ENCODE data around the gene DLL4.
"Not testable (repeated sequence)": the region's sequence is repeated elsewhere in the genome, so short reads cannot be mapped to it uniquely, and the experiment has no call there.

Gene DLL4

GRCh38 chr15:40943764-40944365 lies 14.7 kb downstream of the DLL4 start:
- DNase-seq, result no peak

- DNase-seq, result no peak
Measured at GRCh38 chr15:40944510-40945296, 15.6 kb downstream of the DLL4 start.

GRCh38 chr15:40948706-40949473 lies 19.8 kb downstream of the DLL4 start:
- DNase-seq, result no peak

DNA sequence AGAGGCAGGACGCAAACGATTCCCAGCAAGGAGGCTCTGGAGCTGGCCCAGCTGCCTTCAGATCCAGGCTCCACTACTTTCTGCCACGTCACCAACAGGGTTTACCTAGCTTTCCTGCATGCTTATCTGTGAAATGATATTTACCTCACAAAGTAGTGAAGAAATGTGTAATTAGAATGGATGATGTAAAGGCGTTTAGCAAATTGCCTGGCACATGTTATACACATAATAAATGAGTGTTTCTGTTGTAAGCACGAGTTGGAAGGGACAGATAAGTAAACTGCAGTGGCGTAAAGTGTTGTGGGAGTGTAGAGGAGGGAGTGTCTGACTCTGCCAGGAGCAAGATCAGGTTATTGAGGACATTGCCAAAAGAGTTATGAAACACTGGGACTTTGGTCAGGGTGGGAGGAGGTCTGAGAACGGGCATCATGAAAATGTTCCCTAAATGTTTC lies 20.6 kb downstream of the DLL4 start:
- no peak for DNase-seq

DNA sequence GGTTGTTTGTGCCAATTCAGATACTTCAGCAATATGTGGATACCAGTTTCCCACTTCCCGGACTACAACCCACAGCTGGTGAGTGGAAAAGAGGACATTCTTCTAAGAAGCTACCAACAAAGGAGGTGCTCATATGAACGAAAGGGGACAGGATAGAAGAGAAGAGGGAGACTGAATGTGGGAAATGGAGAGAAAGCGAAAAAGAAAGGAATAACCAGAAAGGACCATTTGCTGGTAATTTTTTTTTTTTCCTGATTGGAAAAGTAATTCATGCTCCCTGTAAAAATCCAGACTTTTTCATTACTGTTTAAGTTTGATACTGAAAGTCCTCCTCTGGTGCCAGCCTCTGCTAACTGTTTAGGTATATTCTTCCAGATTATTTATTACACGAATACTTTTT lies 22.6 kb downstream of the DLL4 start:
- DNase-seq, result no peak

DNA sequence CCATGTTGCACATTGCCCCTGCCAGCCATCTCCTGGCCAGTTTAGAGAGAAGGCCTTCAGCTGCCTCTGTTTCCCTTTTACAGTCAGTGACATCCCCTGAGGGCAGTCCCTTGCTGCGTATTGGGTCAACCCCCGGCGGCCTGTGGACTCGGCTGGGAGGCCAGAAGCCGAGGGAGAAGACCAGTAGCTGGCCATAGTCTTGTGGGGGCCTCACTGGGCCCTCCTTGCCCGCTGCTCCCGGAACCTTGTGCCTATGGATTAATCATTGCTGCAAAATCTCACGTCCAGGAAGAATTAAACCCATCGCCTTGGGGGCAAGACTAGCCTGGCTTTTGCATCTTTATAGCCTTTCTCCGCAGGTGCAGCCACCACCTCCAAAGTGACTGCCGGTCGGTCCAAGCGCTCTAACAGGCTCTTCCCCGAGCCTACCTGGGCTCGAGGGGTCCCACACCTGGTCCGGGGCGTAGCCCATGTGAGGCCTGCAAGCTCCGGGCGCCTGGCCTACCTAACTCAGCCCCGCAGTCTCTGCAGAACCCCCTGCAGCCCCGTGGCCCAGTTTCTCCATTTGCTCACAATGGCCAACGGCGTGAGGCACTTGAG lies 23.3 kb downstream of the DLL4 start:
- DNase-seq, result no peak

DNA sequence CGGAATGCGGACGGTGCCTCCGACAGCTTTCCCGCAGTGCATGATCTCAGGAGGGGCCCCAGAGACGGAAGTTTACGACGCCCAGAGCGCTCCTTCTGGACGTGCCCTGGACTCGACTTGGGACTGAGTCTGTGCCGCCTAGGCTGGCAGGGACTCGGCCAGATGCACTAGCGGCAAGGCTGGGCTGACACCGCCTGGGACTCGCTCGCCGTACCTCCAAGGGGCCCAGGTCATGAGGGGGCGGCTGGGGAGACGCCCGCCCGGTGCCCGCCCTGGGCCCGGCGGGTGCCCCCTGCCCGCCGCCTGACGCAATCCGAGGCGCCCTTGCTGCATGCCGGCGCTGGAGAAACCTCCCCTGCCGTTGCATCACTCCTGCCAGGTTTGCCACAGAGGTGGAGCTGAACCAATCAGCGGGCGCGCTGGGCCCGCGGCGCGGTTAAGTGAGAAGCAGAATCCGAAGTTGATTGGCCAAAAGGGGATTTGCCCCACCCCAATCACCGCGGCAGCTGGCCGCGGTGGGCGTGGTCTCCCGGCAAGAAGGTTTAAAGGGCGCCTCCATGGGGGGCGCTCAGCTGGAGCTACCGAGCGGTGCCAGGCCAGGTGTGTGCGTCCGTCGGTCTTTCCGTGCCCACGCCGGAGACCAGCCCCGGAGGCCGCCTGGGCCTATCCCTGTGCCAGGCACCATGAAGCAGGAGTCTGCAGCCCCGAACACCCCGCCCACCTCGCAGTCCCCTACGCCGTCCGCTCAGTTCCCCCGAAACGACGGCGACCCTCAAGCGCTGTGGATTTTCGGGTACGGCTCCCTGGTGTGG lies 24.0 kb downstream of the DLL4 start, which contains the start of gene CHAC1:
Gene CHAC1, plus strand, starts transcription at position 571 of the 812 bp plus-strand sequence. Its CDS starts 113 bp downstream, at position 684.
- peak; percentile 93 for DNase-seq

DNA sequence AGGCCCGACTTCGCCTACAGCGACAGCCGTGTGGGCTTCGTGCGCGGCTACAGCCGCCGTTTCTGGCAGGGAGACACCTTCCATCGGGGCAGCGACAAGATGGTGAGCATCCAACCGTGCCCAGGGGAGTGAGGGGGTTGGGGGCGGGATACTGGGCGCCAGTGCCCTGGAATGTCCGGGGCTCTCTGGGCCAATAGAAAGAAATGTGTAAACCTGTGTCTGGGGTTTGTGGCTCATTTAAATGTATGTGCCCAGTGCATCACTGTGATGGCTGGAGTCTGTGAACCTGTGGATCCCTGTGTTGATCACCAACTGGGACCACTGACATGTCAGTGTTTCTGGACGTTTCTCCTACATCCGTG lies 24.6 kb downstream of the DLL4 start:
- DNase-seq, result no peak

GRCh38 chr15:40954158-40954848 lies 25.2 kb downstream of the DLL4 start:
- DNase-seq, result not testable (repeated sequence)

- DNase-seq, result no peak
Measured at GRCh38 chr15:40955141-40955903, 26.2 kb downstream of the DLL4 start.

GRCh38 chr15:40955930-40956540 lies 26.9 kb downstream of the DLL4 start:
- DNase-seq, result no peak

- no peak for DNase-seq
Measured at GRCh38 chr15:40956541-40956982, 27.4 kb downstream of the DLL4 start.

DNA sequence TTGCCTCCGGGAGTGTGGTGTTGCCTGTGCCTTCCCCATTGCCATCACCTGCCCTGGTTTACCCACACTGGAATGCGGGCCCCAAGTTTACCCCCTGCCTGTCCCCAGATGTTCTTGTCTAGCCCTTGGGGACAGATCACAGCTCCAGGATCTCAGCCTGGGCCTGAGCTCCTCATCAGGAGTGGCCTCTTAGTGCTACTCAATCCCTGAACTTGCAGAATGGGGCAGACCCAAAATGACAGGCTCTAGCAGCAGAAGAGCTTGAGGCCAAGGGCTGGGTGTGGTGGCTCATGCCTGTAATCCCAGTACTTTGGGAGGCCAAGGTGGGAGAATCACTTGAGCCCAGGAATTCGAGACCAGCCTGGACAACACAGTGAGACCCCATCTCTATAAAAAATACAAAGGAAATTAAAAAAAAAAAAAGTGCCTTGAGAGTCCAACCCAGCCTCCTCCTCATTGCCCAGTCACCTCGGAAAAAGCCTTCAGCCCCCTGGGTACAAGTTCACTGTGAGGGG lies 28.0 kb downstream of the DLL4 start:
- DNase-seq, result no peak

- no peak for DNase-seq
Measured at GRCh38 chr15:40957581-40958051, 28.5 kb downstream of the DLL4 start.

DNA sequence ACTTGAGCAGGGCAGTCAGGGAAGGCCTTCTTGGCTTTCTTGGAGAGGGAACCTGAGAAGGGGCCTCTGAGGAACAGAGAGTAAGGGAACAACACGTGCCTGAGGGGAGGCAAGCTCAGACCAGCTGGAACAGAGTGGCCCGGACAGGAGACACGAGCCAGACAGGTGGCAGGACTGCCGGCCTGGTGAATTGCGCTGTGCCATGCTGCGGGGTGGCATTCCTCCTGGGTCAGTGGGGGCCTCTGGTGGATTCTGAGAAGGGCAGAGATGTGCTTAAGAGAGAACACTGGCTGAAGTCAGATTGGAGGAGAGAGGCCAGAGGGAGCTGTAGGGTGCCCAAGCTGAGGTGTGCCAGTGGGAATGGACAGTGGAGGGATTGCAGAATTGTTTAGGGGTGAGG lies 29.0 kb downstream of the DLL4 start:
- no peak for DNase-seq

- no peak for DNase-seq
Measured at GRCh38 chr15:40958723-40959122, 29.6 kb downstream of the DLL4 start.

DNA sequence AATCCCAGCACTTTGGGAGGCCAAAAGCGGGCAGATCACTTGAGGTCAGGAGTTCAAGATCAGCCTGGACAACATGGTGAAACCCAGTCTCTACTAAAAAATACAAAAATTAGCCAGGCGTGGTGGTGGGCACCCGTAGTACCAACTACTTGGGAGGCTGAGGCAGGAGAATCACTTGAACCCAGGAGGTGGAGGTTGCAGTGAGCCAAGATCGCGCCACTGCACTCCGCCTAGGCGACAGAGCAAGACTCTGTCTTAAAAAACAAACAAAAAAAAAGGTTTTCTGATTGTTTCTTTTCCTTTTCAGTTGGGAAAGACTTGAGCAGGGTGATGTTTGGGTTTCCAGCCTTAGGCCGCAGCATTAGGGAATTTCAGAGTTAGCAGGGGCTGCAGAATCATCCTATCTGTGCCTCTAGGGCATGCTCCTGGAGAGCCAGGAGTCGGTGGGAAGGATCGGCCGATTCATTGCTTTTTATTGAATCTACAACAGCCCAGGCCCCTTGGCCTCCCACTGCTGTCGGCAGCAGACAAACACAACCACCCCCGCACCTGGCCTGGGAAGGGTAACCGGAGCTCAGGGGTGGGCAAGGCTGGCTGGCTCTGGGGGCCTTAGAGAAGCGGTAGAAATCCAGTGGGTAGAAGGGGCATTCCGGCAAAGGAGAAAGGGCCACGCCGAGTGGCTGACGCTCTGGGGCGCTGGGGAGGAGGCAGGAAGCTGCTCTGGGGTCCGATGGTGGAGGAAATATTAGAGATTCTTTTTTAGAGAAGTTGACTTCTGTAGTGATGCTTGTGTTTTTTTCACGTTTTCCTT lies 30.4 kb downstream of the DLL4 start:
- no peak for DNase-seq

GRCh38 chr15:40960151-40960885 lies 31.2 kb downstream of the DLL4 start:
- no peak for DNase-seq

Measured in central memory CD4-positive, alpha-beta T cell (primary cell).